ENCODE measurements around the gene TSC22D1. TPM values are rescaled to one million over a fixed set of nuclear protein-coding genes. Genes with fewer than 3 reads are reported as not detected.

The TSC22D1 gene
- total RNA-seq, 1 experiment from 2014 or later: 37.2 TPM

- intact Hi-C loops (cut with micrococcal nuclease; ENCODE audit: unreplicated experiment): no loop called here
- Mint-ChIP-seq H3K4me3 (ENCODE audit: low read depth, unreplicated experiment) (no peak overlapping the region), H3K4me1 (ENCODE audit: low read depth, unreplicated experiment) (no peaks in the 10 kb centered on the region), H3K27me3 (ENCODE audit: unreplicated experiment) (no peaks in the 10 kb centered on the region), H3K36me3 (ENCODE audit: insufficient read depth, unreplicated experiment) (no peaks in the 10 kb centered on the region), H3K27ac (ENCODE audit: unreplicated experiment) (no peak overlapping the region), H3K9me3 (ENCODE audit: low read depth, unreplicated experiment) (no peaks in the 10 kb centered on the region)
- TF ChIP-seq CTCF (IDR thresholded peaks at IDR 0.05; ENCODE audit: unreplicated experiment): no peak
- CTCF ChIA-PET: no interaction called here
- DNase-seq: no peak
- no TSS peak for BruUV-seq (replicated peaks)
Measured at GRCh38 chr13:44465318-44465717, 110.8 kb downstream of the TSC22D1 start.

- Mint-ChIP-seq H3K27me3 (ENCODE audit: unreplicated experiment) (no peaks in the 10 kb centered on the region), H3K36me3 (ENCODE audit: insufficient read depth, unreplicated experiment) (no peaks in the 10 kb centered on the region), H3K4me1 (ENCODE audit: low read depth, unreplicated experiment) (no peaks in the 10 kb centered on the region), H3K27ac (ENCODE audit: unreplicated experiment) (no peak overlapping the region), H3K4me3 (ENCODE audit: low read depth, unreplicated experiment) (no peak overlapping the region), H3K9me3 (ENCODE audit: low read depth, unreplicated experiment) (no peaks in the 10 kb centered on the region)
- intact Hi-C loops (cut with micrococcal nuclease; ENCODE audit: unreplicated experiment): no loop called here
- CTCF ChIA-PET: no interaction called here
- no TSS peak for BruUV-seq (replicated peaks)
- no peak for DNase-seq
- TF ChIP-seq CTCF (IDR thresholded peaks at IDR 0.05; ENCODE audit: unreplicated experiment): no peak
Measured at GRCh38 chr13:44464471-44464870, 111.7 kb downstream of the TSC22D1 start.

GRCh38 chr13:44463759-44464158 lies 112.4 kb downstream of the TSC22D1 start:
- no peak for TF ChIP-seq CTCF (IDR thresholded peaks at IDR 0.05; ENCODE audit: unreplicated experiment)
- H3K27ac Mint-ChIP-seq (ENCODE audit: unreplicated experiment): no peak overlapping the region
- CTCF ChIA-PET: no interaction called here
- no peak overlapping the region for H3K4me3 Mint-ChIP-seq (ENCODE audit: low read depth, unreplicated experiment)
- no peaks in the 10 kb centered on the region for H3K4me1 Mint-ChIP-seq (ENCODE audit: low read depth, unreplicated experiment)
- no peaks in the 10 kb centered on the region for H3K27me3 Mint-ChIP-seq (ENCODE audit: unreplicated experiment)
- intact Hi-C loops (cut with micrococcal nuclease; ENCODE audit: unreplicated experiment): no loop called here
- no peaks in the 10 kb centered on the region for H3K9me3 Mint-ChIP-seq (ENCODE audit: low read depth, unreplicated experiment)
- no peak for DNase-seq
- BruUV-seq (replicated peaks): no TSS peak
- no peaks in the 10 kb centered on the region for H3K36me3 Mint-ChIP-seq (ENCODE audit: insufficient read depth, unreplicated experiment)

GRCh38 chr13:44459674-44460073 lies 116.5 kb downstream of the TSC22D1 start:
- CTCF ChIA-PET: no interaction called here
- DNase-seq: no peak
- no TSS peak for BruUV-seq (replicated peaks)
- Mint-ChIP-seq H3K4me1 (ENCODE audit: low read depth, unreplicated experiment) (no peaks in the 10 kb centered on the region), H3K27me3 (ENCODE audit: unreplicated experiment) (no peaks in the 10 kb centered on the region), H3K9me3 (ENCODE audit: low read depth, unreplicated experiment) (no peaks in the 10 kb centered on the region), H3K27ac (ENCODE audit: unreplicated experiment) (no peak overlapping the region), H3K4me3 (ENCODE audit: low read depth, unreplicated experiment) (no peak overlapping the region), H3K36me3 (ENCODE audit: insufficient read depth, unreplicated experiment) (no peaks in the 10 kb centered on the region)
- intact Hi-C loops (cut with micrococcal nuclease; ENCODE audit: unreplicated experiment): no loop called here
- TF ChIP-seq CTCF (IDR thresholded peaks at IDR 0.05; ENCODE audit: unreplicated experiment): no peak
